ENCODE measurements around the gene BRAP. TPM values are rescaled to one million over a fixed set of nuclear protein-coding genes. Genes with fewer than 3 reads are reported as not detected.
"Not testable (repeated sequence)": the region's sequence is repeated elsewhere in the genome, so short reads cannot be mapped to it uniquely, and the experiment has no call there.

The BRAP gene
- total RNA-seq = 18.9 and 20.8 TPM in 2 replicates
- long read RNA-seq, full-length matches to known transcripts = 101 of 148 reads
- long read RNA-seq, partial matches to known transcripts = 27 of 148 reads
- long read RNA-seq, other reads (novel, unspliced or antisense) = 20 of 148 reads

GRCh38 chr12:111685811-111686573 lies at the start of gene BRAP, which contains the start of gene ACAD10:
BRAP (minus strand) TSS chr12:111685956; CDS start chr12:111685792, 164 bp downstream.
ACAD10 (plus strand) TSS chr12:111686053; CDS start chr12:111692710, 6,657 bp downstream.
- no peaks in the 10 kb centered on the region for H3K27me3 Mint-ChIP-seq (ENCODE audit: unreplicated experiment)
- peak within 1 kb of the TSS; percentile 91 for H3K27ac Mint-ChIP-seq (ENCODE audit: unreplicated experiment)
- peaks cover 31% of the 10 kb centered on the region for H3K4me1 Mint-ChIP-seq (ENCODE audit: unreplicated experiment)
- peaks cover 18% of the 10 kb centered on the region for H3K36me3 Mint-ChIP-seq (ENCODE audit: unreplicated experiment)
- peak within 1 kb of the TSS; percentile 95 for H3K4me3 Mint-ChIP-seq (ENCODE audit: unreplicated experiment)
- H3K9me3 Mint-ChIP-seq (ENCODE audit: unreplicated experiment) = no peaks in the 10 kb centered on the region
- no peak for TF ChIP-seq CTCF (IDR thresholded peaks at IDR 0.05)
- peak; percentile 98 for DNase-seq (ENCODE audit: extremely low spot score, unreplicated experiment)

- no peaks in the 10 kb centered on the region for H3K27me3 Mint-ChIP-seq (ENCODE audit: unreplicated experiment)
- H3K4me3 Mint-ChIP-seq (ENCODE audit: unreplicated experiment) = no peak overlapping the region
- DNase-seq (ENCODE audit: extremely low spot score, unreplicated experiment) = no peak
- peaks cover 28% of the 10 kb centered on the region for H3K36me3 Mint-ChIP-seq (ENCODE audit: unreplicated experiment)
- no peaks in the 10 kb centered on the region for H3K9me3 Mint-ChIP-seq (ENCODE audit: unreplicated experiment)
- no peak for TF ChIP-seq CTCF (IDR thresholded peaks at IDR 0.05)
- no peaks in the 10 kb centered on the region for H3K4me1 Mint-ChIP-seq (ENCODE audit: unreplicated experiment)
- H3K27ac Mint-ChIP-seq (ENCODE audit: unreplicated experiment) = no peak overlapping the region
These were observed 47.7 kb upstream of the BRAP start for GRCh38 chr12:111733340-111733915.

- Mint-ChIP-seq H3K36me3 (ENCODE audit: unreplicated experiment) (peaks cover 32% of the 10 kb centered on the region), H3K4me1 (ENCODE audit: unreplicated experiment) (no peaks in the 10 kb centered on the region), H3K27ac (ENCODE audit: unreplicated experiment) (no peak overlapping the region), H3K4me3 (ENCODE audit: unreplicated experiment) (no peak overlapping the region), H3K9me3 (ENCODE audit: unreplicated experiment) (no peaks in the 10 kb centered on the region), H3K27me3 (ENCODE audit: unreplicated experiment) (no peaks in the 10 kb centered on the region)
- no peak for TF ChIP-seq CTCF (IDR thresholded peaks at IDR 0.05)
- no peak for DNase-seq (ENCODE audit: extremely low spot score, unreplicated experiment)
These were observed 47.0 kb upstream of the BRAP start for GRCh38 chr12:111732786-111733185.

GRCh38 chr12:111730420-111730819 lies 44.7 kb upstream of the BRAP start:
- no peak for DNase-seq (ENCODE audit: extremely low spot score, unreplicated experiment)
- no peak overlapping the region for H3K27ac Mint-ChIP-seq (ENCODE audit: unreplicated experiment)
- no peak for TF ChIP-seq CTCF (IDR thresholded peaks at IDR 0.05)
- H3K9me3 Mint-ChIP-seq (ENCODE audit: unreplicated experiment) = no peaks in the 10 kb centered on the region
- H3K36me3 Mint-ChIP-seq (ENCODE audit: unreplicated experiment) = peaks cover 24% of the 10 kb centered on the region
- H3K4me3 Mint-ChIP-seq (ENCODE audit: unreplicated experiment) = no peak overlapping the region
- H3K27me3 Mint-ChIP-seq (ENCODE audit: unreplicated experiment) = no peaks in the 10 kb centered on the region
- H3K4me1 Mint-ChIP-seq (ENCODE audit: unreplicated experiment) = no peaks in the 10 kb centered on the region

GRCh38 chr12:111728795-111729194 lies 43.0 kb upstream of the BRAP start:
- H3K27me3 Mint-ChIP-seq (ENCODE audit: unreplicated experiment) = no peaks in the 10 kb centered on the region
- no peak for DNase-seq (ENCODE audit: extremely low spot score, unreplicated experiment)
- peaks cover 21% of the 10 kb centered on the region for H3K36me3 Mint-ChIP-seq (ENCODE audit: unreplicated experiment)
- no peak overlapping the region for H3K27ac Mint-ChIP-seq (ENCODE audit: unreplicated experiment)
- H3K9me3 Mint-ChIP-seq (ENCODE audit: unreplicated experiment) = no peaks in the 10 kb centered on the region
- H3K4me3 Mint-ChIP-seq (ENCODE audit: unreplicated experiment) = no peak overlapping the region
- TF ChIP-seq CTCF (IDR thresholded peaks at IDR 0.05) = no peak
- H3K4me1 Mint-ChIP-seq (ENCODE audit: unreplicated experiment) = no peaks in the 10 kb centered on the region

GRCh38 chr12:111723646-111724360 lies 38.0 kb upstream of the BRAP start:
- H3K9me3 Mint-ChIP-seq (ENCODE audit: unreplicated experiment); H3K4me3 Mint-ChIP-seq (ENCODE audit: unreplicated experiment); H3K27me3 Mint-ChIP-seq (ENCODE audit: unreplicated experiment); H3K27ac Mint-ChIP-seq (ENCODE audit: unreplicated experiment); DNase-seq (ENCODE audit: extremely low spot score, unreplicated experiment); H3K4me1 Mint-ChIP-seq (ENCODE audit: unreplicated experiment): not testable (repeated sequence)
- H3K36me3 Mint-ChIP-seq (ENCODE audit: unreplicated experiment) = peaks cover 13% of the 10 kb centered on the region

Data from osteocyte (in vitro differentiated cells).